22Rv1 (cell line): ENCODE measurements around the gene GRWD1.
A peak's percentile ranks its signal among the peaks of the same experiment; 100 is the strongest.

Source experiments
- H3K27ac ChIP-seq: fragments of 450-650 bp; 2 replicates; pipeline ENCODE4 v1.5.1; 2017
- ZFX ChIP-seq: fragments of 450-650 bp; IDR thresholded peaks from 2 replicates; pipeline ENCODE4 v1.6.1; 2017; ENCODE audit warnings: antibody characterized with exemption, borderline replicate concordance
- TF ChIP-seq, protein P1 (sequence below): fragments of 450-650 bp; IDR thresholded peaks from 2 replicates; pipeline ENCODE4 v1.5.1; 2017; ENCODE audit warnings: mild to moderate bottlenecking

GRWD1 gene

DNA sequence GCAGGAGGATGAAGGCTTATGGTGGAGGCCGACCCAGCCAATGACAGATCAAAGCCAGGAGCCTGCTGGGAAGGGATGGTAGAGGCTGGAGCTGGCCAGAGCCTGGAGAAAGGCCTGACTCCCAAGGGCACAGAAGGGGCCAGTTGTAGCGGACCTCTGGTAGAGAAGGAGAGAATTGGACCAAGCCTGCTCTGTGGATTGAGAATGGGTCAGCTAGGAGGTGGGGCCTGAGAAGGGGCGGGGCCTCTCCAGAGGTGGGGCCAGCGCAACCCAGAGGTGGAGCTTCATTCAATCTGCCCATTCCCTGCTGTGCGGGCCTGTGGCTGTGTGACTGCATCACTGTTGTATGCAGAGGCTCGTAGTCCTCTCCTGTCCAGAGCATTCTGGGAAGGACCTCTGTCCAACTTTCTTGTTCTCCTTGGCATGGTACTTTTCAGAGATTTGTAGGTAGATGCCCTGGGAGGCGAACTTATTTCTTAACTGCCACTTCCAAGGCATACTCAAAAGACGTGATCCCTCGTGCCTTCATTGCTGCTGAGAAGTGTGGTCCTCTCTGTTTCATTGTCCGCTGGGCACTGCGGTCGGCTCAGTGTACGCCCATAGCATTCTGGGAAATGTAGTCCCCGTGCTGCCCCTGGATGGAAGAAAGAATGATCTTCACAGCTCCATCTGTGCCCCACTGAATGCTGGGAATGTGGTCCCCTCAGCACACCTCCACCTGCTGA, 45.6 kb upstream of the GRWD1 start:
- peak overlapping the region; percentile 96 for H3K27ac ChIP-seq
- TF ChIP-seq, protein P1, sequence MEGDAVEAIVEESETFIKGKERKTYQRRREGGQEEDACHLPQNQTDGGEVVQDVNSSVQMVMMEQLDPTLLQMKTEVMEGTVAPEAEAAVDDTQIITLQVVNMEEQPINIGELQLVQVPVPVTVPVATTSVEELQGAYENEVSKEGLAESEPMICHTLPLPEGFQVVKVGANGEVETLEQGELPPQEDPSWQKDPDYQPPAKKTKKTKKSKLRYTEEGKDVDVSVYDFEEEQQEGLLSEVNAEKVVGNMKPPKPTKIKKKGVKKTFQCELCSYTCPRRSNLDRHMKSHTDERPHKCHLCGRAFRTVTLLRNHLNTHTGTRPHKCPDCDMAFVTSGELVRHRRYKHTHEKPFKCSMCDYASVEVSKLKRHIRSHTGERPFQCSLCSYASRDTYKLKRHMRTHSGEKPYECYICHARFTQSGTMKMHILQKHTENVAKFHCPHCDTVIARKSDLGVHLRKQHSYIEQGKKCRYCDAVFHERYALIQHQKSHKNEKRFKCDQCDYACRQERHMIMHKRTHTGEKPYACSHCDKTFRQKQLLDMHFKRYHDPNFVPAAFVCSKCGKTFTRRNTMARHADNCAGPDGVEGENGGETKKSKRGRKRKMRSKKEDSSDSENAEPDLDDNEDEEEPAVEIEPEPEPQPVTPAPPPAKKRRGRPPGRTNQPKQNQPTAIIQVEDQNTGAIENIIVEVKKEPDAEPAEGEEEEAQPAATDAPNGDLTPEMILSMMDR = no peak
- TF ChIP-seq ZFX = no peak

DNA sequence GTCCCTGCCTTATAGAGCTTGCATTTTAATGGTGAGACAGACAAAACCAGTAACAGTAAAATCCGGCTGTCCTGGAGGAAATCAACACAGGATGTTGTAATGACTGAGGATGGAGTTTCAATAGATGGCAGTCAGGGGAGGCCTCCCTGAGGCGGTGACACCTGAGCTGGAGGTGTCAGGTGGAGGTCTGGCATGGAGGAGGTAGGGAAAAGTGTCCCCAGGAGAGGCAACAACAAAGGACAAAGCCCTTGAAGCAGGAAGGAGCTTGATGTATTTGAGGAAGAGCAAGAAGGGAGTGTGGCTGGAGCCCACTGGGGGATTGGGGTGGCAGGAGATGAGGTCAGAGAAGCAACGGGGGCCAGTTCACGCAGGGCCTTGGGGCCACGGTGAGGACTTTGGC, 44.5 kb upstream of the GRWD1 start:
- no peak for TF ChIP-seq ZFX
- TF ChIP-seq, protein P1 = no peak
- peak overlapping the region; percentile 96; the same call in 1 of the 2 replicates for H3K27ac ChIP-seq

DNA sequence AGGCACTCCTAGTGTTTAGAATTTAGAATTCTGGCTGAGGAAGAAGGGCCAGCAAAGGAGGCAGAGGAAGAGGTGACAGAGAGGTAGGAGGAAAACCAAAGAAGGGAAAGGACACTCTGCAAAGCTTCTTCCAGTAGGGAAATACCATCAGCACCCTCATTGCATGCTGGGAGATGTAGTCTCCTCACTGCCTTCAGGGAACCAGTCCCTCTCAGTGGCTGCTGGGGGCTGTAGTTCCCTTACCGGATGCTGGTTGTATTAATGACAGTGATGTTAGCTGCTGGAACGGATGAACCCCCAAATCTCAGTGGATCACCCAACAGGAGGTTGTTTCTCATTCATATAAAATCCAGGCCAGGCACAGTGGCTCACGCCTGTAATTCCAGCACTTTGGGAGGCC, 42.2 kb upstream of the GRWD1 start:
- TF ChIP-seq, protein P1 = no peak
- TF ChIP-seq ZFX = no peak
- no peak overlapping the region for H3K27ac ChIP-seq

DNA sequence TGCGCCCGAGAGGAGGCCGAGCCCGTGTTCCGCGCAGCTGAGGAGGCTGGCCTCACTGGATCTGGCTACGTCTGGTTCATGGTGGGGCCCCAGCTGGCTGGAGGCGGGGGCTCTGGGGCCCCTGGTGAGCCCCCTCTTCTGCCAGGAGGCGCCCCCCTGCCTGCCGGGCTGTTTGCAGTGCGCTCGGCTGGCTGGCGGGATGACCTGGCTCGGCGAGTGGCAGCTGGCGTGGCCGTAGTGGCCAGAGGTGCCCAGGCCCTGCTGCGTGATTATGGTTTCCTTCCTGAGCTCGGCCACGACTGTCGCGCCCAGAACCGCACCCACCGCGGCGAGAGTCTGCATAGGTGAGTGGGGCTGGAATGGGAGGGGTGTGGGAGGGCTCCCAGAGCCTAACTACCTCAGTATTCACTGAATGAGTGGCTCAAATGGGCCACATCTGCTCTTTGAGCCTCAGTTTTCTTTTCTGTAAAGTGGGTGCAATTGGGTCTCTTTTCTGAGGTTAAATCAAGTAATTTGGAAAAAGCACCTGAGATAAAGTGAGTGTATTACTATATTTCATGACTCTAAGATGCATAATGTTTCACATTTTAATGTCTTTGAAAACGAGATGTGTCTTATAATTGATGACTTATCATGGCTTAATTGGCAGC, 40.6 kb upstream of the GRWD1 start:
- no peak overlapping the region for H3K27ac ChIP-seq
- TF ChIP-seq, protein P1 = no peak
- no peak for TF ChIP-seq ZFX

DNA sequence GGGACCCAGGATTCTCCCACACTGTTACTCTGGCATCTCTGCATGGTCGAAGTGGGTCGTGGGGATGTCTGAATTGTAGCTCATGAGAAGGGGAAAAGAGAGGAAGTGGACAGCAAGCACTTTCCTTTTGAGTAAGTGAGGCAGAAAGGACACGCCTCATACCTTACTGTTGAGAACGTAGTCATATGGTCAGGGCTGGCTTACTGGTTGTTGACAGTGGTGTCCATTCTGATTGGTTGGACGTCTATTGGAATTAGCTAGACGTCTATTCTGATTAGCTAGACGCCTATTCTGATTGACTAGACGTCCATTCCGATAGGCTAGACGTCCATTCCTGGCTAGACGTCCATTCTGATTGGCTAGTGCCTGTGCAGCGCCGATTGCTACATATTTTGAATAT, 39.9 kb upstream of the GRWD1 start:
- TF ChIP-seq, protein P1 = no peak
- TF ChIP-seq ZFX = no peak
- H3K27ac ChIP-seq = no peak overlapping the region

DNA sequence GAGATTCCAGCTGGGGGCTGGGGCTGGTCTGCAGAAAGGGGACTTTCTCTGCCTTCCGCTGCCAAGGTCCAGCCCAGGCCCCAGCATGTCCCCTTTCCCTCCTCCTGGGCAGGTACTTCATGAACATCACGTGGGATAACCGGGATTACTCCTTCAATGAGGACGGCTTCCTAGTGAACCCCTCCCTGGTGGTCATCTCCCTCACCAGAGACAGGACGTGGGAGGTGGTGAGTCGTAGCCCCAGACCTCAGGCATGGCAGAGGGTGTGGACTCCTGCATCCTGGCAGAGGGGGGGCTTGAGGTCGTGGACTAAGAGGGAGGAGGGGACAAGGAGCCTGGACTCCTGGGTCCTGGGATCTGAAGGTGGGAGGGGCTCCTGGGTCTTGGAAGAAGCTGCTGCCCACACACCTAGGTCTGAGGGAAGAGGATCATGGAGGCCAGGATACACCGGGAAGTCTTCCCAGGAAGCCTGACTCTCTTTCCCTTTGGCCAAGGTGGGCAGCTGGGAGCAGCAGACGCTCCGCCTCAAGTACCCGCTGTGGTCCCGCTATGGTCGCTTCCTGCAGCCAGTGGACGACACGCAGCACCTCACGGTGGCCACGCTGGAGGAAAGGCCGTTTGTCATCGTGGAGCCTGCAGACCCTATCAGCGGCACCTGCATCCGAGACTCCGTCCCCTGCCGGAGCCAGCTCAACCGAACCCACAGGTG, 31.8 kb upstream of the GRWD1 start:
- H3K27ac ChIP-seq = 0 out of 2 replicates have a peak overlapping the region, but pooled peaks have one; percentile 26
- no peak for TF ChIP-seq ZFX
- TF ChIP-seq, protein P1 = no peak
